Keratinocyte (primary cell): ENCODE data around the gene ACVR1B. TPM values are rescaled to one million over a fixed set of nuclear protein-coding genes. Genes with fewer than 3 reads are reported as not detected.

Experiments used
- DNase-seq: peaks from one replicate; pipeline ENCODE4 v3.0.0-alpha.2; 2011; ENCODE audit warnings: low read depth, missing footprints, low spot score
- FAIRE-seq: peaks from 2 replicates; lab custom pipeline; 2011; peaks lifted over from hg19 to GRCh38; lab: Jason Lieb, UNC
- H2AFZ ChIP-seq: 2 replicates; pipeline ENCODE4 v1.6.0; 2012; ENCODE audit warnings: low read length, control low read depth, inconsistent platforms; ENCODE audit not compliant: control insufficient read depth
- H3K27ac ChIP-seq: 2 replicates; pipeline ENCODE4 v1.5.1; 2011; ENCODE audit warnings: low read length; ENCODE audit not compliant: control insufficient read depth, insufficient read depth
- H3K27me3 ChIP-seq: 3 replicates; pipeline ENCODE4 v1.6.0; 2011; ENCODE audit warnings: low read length; ENCODE audit not compliant: control insufficient read depth, insufficient read depth; ENCODE audit errors: extremely low read depth
- H3K36me3 ChIP-seq, 2 experiments: 2 replicates in 1 of 2; 3 replicates in 1 of 2; pipeline ENCODE4 v1.5.1; 2011; ENCODE audit warnings: low read length in 2 of 2, mild to moderate bottlenecking in 1 of 2; ENCODE audit not compliant: control insufficient read depth in 2 of 2, insufficient read depth in 2 of 2; ENCODE audit errors: extremely low read depth in 1 of 2
- H3K4me1 ChIP-seq: 3 replicates; pipeline ENCODE4 v1.5.1; 2011; ENCODE audit warnings: low read length; ENCODE audit not compliant: control insufficient read depth, insufficient read depth; ENCODE audit errors: extremely low read depth
- H3K4me2 ChIP-seq: 3 replicates; pipeline ENCODE4 v1.6.0; 2011; ENCODE audit warnings: low read depth, low read length; ENCODE audit not compliant: control insufficient read depth, insufficient read depth; ENCODE audit errors: extremely low read depth
- H3K4me3 ChIP-seq, 3 experiments: fragments of 200-600 bp in 1 of 3; sonication (generic) in 1 of 3; 2 replicates in 2 of 3; 3 replicates in 1 of 3; pipeline ENCODE4 v1.5.1; 2011 to 2016; ENCODE audit warnings: low read length in 3 of 3, mild to moderate bottlenecking in 3 of 3, control low read depth in 2 of 3, inconsistent platforms in 1 of 3, low read depth in 1 of 3, mixed read lengths in 1 of 3, mixed run types in 1 of 3, moderate library complexity in 1 of 3; ENCODE audit not compliant: control insufficient read depth in 2 of 3, insufficient read depth in 2 of 3; ENCODE audit errors: extremely low read depth in 1 of 3
- H3K79me2 ChIP-seq: 2 replicates; pipeline ENCODE4 v1.6.0; 2012; ENCODE audit warnings: low read length; ENCODE audit not compliant: control insufficient read depth, insufficient read depth
- H3K9ac ChIP-seq: 3 replicates; pipeline ENCODE4 v1.6.0; 2011; ENCODE audit warnings: low read length; ENCODE audit not compliant: control insufficient read depth, insufficient read depth; ENCODE audit errors: extremely low read depth
- H3K9me1 ChIP-seq: 3 replicates; pipeline ENCODE4 v1.6.0; 2011; ENCODE audit warnings: low read length; ENCODE audit not compliant: control insufficient read depth, insufficient read depth; ENCODE audit errors: extremely low read depth
- H3K9me3 ChIP-seq: 2 replicates; pipeline ENCODE4 v1.5.1; 2012; ENCODE audit warnings: low read depth, low read length; ENCODE audit not compliant: control insufficient read depth
- H4K20me1 ChIP-seq: 3 replicates; pipeline ENCODE4 v1.6.0; 2011; ENCODE audit warnings: low read length; ENCODE audit not compliant: control insufficient read depth, insufficient read depth; ENCODE audit errors: extremely low read depth
- EZH2 ChIP-seq: IDR thresholded peaks from one replicate; pipeline ENCODE4 v1.6.1; 2012; ENCODE audit warnings: inconsistent platforms, mild to moderate bottlenecking, low read length, moderate library complexity
- dilution Hi-C: fragments of 300-500 bp; cut with MboI; formaldehyde crosslinking; loops from one replicate; pipeline ENCODE4 v1.7.0; 2020; ENCODE audit warnings: low sequenced_read_pairs; ENCODE audit not compliant: extremely low pct_ligation_motif_present
- polyA plus RNA-seq, 5 experiments: library from polyadenylated mRNA; depleted of rRNA in 3 of 5; stranded (reverse) in 3 of 5; stranded (forward) in 1 of 5; unstranded in 1 of 5; fragments of >200 nt; gene quantifications; 1 replicate in 1 of 5; 2 replicates in 3 of 5; 3 replicates in 1 of 5; pipeline versions ENCODE4 v1.2.1 to v1.2.3, GENCODE V29; 2011 to 2012; ENCODE audit warnings: missing spikeins in 2 of 5, low read depth in 1 of 5, low replicate concordance in 1 of 5
- TF ChIP-seq, protein P1 (sequence below), 3 experiments: IDR thresholded peaks in 1 of 3; conservative IDR thresholded peaks in 1 of 3; optimal IDR thresholded peaks in 1 of 3; 2 replicates in 2 of 3; 3 replicates in 1 of 3; pipeline versions ENCODE3 to v1.5.1; 2011; ENCODE audit warnings: low read length in 3 of 3, mild to moderate bottlenecking in 3 of 3, moderate library complexity in 2 of 3, control low read depth in 1 of 3, inconsistent platforms in 1 of 3; ENCODE audit not compliant: insufficient read depth in 2 of 3; ENCODE audit errors: extremely low read depth in 1 of 3

Gene ACVR1B
- polyA plus RNA-seq, 1 donor (not counting 4 experiments of a cell fraction or from before 2014, with no cell fraction given) = 12.7 TPM

DNA sequence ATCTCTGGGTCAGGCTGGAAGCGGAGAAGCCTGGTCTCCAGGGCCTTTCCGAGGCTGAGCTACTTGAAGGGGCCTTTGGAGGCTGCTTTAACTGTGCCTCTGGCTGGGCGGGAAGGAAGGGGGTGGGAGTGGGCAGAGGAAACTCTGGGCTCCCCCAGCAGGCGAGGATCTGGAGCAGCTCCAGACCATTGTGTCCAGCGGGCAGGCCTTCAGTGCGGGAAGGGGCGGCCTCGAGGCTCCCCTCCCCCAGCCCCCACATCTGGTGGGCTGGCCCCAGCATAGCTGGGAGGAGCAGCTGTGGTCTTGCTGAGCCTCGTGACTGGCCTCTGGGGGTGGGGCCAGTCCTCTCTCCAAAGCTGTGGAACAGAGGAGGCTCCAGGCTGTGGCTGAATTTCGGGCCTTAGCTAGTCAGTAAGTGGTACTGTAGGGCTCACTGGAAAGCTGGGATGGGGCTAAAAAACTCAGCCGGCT, 58.7 kb downstream of the ACVR1B start:
- H2AFZ ChIP-seq = no peak overlapping the region
- TF ChIP-seq EZH2 = no peak
- TF ChIP-seq, protein P1, sequence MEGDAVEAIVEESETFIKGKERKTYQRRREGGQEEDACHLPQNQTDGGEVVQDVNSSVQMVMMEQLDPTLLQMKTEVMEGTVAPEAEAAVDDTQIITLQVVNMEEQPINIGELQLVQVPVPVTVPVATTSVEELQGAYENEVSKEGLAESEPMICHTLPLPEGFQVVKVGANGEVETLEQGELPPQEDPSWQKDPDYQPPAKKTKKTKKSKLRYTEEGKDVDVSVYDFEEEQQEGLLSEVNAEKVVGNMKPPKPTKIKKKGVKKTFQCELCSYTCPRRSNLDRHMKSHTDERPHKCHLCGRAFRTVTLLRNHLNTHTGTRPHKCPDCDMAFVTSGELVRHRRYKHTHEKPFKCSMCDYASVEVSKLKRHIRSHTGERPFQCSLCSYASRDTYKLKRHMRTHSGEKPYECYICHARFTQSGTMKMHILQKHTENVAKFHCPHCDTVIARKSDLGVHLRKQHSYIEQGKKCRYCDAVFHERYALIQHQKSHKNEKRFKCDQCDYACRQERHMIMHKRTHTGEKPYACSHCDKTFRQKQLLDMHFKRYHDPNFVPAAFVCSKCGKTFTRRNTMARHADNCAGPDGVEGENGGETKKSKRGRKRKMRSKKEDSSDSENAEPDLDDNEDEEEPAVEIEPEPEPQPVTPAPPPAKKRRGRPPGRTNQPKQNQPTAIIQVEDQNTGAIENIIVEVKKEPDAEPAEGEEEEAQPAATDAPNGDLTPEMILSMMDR (optimal IDR thresholded peaks at IDR 0.05 in 1 of 3, IDR thresholded peaks at IDR 0.05 in 1 of 3, conservative IDR thresholded peaks at IDR 0.05 in 1 of 3; ENCODE audit: extremely low read depth in 1 of 3, insufficient read depth in 2 of 3, low read length in 3 of 3) = no peak
- no peaks in the 10 kb centered on the region for H3K79me2 ChIP-seq
- no peak overlapping the region for H3K9ac ChIP-seq
- peaks cover 8% of the 10 kb centered on the region for H3K4me1 ChIP-seq
- no peak overlapping the region for H3K4me2 ChIP-seq
- H3K4me3 ChIP-seq = no peak overlapping the region
- H3K36me3 ChIP-seq = no peaks in the 10 kb centered on the region
- peaks cover 3% of the 10 kb centered on the region for H3K9me1 ChIP-seq
- FAIRE-seq (no peak), DNase-seq (no peak)
- no peaks in the 10 kb centered on the region for H3K9me3 ChIP-seq
- dilution Hi-C loops = no loop called here
- H3K27me3 ChIP-seq = peaks cover 28% of the 10 kb centered on the region
- no peak overlapping the region for H3K27ac ChIP-seq
- H4K20me1 ChIP-seq = no peaks in the 10 kb centered on the region

DNA sequence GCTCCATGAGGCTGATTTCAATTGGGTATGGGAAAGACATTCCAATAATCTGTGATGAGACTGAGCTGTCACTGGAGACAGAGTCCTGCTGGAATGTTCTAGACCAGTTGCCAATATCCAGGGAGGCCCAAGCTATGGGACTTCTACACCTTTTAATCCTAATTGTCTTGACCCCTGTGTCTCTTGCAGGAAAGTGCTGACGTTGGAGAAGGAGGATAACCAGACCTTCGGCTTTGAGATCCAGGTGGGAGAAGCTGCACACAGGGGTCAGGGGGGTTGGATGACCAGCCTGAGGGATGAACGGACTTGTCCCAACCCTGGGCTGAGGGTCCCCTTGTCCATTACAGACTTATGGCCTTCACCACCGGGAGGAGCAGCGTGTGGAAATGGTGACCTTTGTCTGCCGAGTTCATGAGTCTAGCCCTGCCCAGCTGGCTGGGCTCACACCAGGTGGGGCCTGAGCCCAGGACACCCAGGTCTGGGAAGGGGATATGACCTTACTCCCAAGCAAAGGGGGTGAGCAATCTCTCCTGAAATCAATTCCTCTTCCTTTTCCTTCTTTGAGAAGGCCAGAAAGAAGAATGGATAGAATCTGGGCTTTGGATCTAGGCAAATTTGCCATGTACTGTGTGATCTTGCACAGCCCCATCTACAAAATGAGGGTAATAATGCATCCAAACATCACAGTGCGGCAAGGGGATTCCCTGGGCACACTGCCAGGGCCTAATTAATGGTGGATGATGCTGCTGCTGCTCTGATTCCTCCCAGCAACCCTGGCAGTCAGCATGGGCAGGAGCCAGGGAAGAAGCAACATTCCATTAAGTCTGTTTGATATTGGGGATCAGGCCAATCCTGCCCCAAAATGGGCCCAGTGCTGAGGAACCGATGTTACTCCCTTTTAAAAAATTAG, 59.4 kb downstream of the ACVR1B start:
- Histone ChIP-seq H3K79me2 (no peaks in the 10 kb centered on the region), H3K9me3 (no peaks in the 10 kb centered on the region), H4K20me1 (no peaks in the 10 kb centered on the region), H3K9me1 (peaks cover 3% of the 10 kb centered on the region), H3K4me1 (peaks cover 15% of the 10 kb centered on the region), H3K4me2 (no peak overlapping the region), H3K4me3 (no peak overlapping the region), H3K36me3 (no peaks in the 10 kb centered on the region), H3K27ac (no peak overlapping the region), H3K9ac (no peak overlapping the region), H3K27me3 (peaks cover 20% of the 10 kb centered on the region), H2AFZ (no peak overlapping the region)
- TF ChIP-seq EZH2 = no peak
- TF ChIP-seq, protein P1 (optimal IDR thresholded peaks at IDR 0.05 in 1 of 3, IDR thresholded peaks at IDR 0.05 in 1 of 3, conservative IDR thresholded peaks at IDR 0.05 in 1 of 3; ENCODE audit: extremely low read depth in 1 of 3, insufficient read depth in 2 of 3, low read length in 3 of 3) = no peak
- dilution Hi-C loops = no loop called here
- no peak for DNase-seq
- FAIRE-seq = no peak
